Cardiac muscle cell (in vitro differentiated cells and primary cell): Measurements from ENCODE around the gene EGFL7. TPM values are rescaled to one million over a fixed set of nuclear protein-coding genes. Genes with fewer than 3 reads are reported as not detected.

Experiments
- DNase-seq, 2 donors: peaks; one replicate each; pipeline versions ENCODE4 v3.0.0 to v3.0.0-alpha.2; 2010 to 2017; ENCODE audit warnings: low read depth in 1 of 2, low spot score in 1 of 2
- H3K27ac ChIP-seq: fragments of 200-600 bp; sonication (generic); 2 replicates; pipeline ENCODE4 v1.5.1; 2016
- H3K27me3 ChIP-seq: fragments of 200-600 bp; sonication (generic); 2 replicates; pipeline ENCODE4 v1.6.0; 2016; ENCODE audit warnings: control low read depth
- H3K36me3 ChIP-seq: fragments of 200-600 bp; sonication (generic); 2 replicates; pipeline ENCODE4 v1.5.1; 2016; ENCODE audit warnings: control low read depth
- H3K4me1 ChIP-seq: fragments of 200-600 bp; sonication (generic); 2 replicates; pipeline ENCODE4 v1.8.1; 2017; ENCODE audit warnings: low read depth, mild to moderate bottlenecking, mixed run types
- H3K4me3 ChIP-seq: fragments of 200-600 bp; sonication (generic); 2 replicates; pipeline ENCODE4 v1.5.1; 2016; ENCODE audit warnings: mild to moderate bottlenecking
- H3K9me3 ChIP-seq: fragments of 200-600 bp; sonication (generic); 2 replicates; pipeline ENCODE4 v1.5.1; 2017; ENCODE audit warnings: low read depth, mild to moderate bottlenecking, control low read depth
- polyA plus RNA-seq: library from polyadenylated mRNA; unstranded; fragments of >200 nt; fragmentation: Nextera tagmentation; extraction: Ambion mirVana; gene quantifications from 2 replicates; pipeline ENCODE4 v1.2.1, GENCODE V29; 2016
- total RNA-seq: library from RNA; depleted of rRNA; stranded (reverse); fragments of >200 nt; gene quantifications from 2 replicates; pipeline ENCODE4 v1.2.3, GENCODE V29; 2016
- TF ChIP-seq, protein P1 (sequence below): IDR thresholded peaks from 2 replicates; pipeline ENCODE4 v1.5.1; 2012; ENCODE audit warnings: low read depth, mild to moderate bottlenecking, low read length

Gene EGFL7
- total and polyA plus RNA-seq, 2 experiments from 2014 or later: 50.9 to 82.9 TPM

DNA sequence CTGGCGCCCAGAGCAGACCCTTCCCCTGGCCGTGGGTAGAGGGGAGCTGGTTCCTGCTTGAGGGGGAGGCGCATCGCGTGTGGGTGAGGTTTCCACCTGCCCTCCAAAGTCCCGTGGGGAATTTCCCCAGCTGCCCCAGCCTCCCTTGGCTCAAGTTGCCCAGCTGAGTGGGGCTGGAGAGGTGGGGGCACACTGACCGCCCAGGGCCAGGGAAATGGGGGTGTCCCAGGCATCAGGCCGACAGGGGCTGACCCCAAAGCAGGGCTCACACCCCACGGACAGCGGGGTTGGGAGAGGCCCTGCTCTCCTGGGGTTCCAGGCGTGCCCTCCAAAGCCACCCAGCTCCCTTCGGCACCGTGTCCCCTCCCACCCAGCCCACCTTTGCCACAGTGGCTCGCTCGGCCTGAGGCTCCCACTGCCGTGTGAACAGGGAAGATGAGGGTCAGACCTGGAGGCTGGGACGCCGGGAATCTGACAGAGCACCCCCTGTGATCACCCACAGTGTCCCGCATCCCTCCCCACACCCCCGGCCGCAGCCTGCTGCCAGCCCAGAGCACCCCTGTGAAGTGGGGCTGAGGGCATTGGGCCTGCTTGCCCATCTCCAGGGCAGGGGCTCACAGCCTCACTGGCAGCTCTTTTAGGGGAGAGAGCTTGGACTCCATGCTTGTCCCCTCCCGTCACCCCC, 933 bp upstream of the EGFL7 start:
- H3K27ac ChIP-seq: no peak overlapping the region

DNA sequence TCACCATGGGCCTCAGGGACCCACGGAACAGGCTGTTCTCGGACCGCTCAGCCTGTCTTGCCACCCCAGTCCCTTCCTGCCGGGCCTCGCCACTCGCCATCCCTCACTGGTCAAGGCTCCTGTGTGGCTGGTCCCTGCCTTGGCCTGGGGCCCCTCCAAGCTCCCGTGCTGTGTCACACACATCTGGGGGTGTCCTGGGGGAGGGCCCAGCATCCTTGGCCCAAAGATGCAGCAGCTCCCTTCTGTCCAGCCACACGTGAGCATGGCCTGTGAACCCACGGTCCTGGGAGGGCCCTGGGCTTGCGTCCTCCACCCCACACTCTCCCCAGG, 425 bp upstream of the EGFL7 start:
- DNase-seq: no peak
- Histone ChIP-seq H3K27ac (no peak overlapping the region), H3K4me3 (no peak overlapping the region), H3K9me3 (no peaks in the 10 kb centered on the region), H3K4me1 (peaks cover 8% of the 10 kb centered on the region), H3K27me3 (no peaks in the 10 kb centered on the region), H3K36me3 (no peaks in the 10 kb centered on the region)
- TF ChIP-seq, protein P1, sequence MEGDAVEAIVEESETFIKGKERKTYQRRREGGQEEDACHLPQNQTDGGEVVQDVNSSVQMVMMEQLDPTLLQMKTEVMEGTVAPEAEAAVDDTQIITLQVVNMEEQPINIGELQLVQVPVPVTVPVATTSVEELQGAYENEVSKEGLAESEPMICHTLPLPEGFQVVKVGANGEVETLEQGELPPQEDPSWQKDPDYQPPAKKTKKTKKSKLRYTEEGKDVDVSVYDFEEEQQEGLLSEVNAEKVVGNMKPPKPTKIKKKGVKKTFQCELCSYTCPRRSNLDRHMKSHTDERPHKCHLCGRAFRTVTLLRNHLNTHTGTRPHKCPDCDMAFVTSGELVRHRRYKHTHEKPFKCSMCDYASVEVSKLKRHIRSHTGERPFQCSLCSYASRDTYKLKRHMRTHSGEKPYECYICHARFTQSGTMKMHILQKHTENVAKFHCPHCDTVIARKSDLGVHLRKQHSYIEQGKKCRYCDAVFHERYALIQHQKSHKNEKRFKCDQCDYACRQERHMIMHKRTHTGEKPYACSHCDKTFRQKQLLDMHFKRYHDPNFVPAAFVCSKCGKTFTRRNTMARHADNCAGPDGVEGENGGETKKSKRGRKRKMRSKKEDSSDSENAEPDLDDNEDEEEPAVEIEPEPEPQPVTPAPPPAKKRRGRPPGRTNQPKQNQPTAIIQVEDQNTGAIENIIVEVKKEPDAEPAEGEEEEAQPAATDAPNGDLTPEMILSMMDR: no peak

More for the DNA sequence above, 933 bp upstream of the EGFL7 start:
- DNase-seq: no peak
- H3K9me3 ChIP-seq: no peaks in the 10 kb centered on the region
- TF ChIP-seq, protein P1: no peak
- no peak overlapping the region for H3K4me3 ChIP-seq
- H3K27me3 ChIP-seq: no peaks in the 10 kb centered on the region
- H3K4me1 ChIP-seq: peaks cover 3% of the 10 kb centered on the region
- no peaks in the 10 kb centered on the region for H3K36me3 ChIP-seq

DNA sequence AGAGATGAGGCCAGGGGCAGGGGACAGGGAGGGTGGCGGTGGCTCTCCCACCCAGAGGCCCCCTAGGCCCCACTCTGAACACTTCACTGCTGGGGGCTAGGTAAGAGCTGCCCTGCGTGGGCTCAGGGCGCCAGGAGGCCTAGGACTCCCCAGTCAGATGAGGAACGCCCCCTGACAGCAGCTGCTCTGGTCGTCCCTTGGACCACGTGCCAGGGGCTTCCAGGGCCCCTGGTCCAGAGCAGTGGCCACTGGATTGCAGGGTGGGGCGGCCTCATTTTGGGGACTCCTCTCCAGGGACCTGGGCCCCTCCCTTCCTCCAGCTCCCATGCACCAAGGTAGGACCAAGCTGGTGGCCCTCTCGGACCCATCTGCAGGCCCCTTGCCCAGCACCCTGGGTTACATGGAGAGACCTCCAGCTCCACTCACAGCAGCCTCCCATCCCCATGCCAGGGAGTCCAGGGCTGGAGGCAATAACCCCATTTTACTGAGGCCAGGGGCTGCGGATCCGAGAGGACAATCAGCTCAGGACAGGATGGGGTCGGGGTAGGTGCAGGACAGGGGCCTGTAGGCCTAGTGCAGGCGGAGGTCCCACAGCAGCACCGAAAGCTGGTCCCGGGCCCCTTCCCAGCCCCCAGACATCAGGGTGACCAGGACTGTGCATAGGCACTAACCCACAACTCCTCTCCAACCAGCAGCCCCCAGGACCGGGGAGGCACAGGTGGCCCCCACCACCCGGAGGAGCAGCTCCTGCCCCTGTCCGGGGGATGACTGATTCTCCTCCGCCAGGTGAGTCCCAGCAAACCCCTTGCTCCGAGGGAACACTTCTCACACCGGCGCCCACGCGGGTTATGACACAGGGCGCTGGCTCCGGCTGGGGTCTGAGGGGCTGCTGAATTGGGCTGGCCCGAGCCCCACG, 1.5 kb downstream of the EGFL7 start:
- peaks cover 12% of the 10 kb centered on the region for H3K4me1 ChIP-seq
- TF ChIP-seq, protein P1: no peak

DNA sequence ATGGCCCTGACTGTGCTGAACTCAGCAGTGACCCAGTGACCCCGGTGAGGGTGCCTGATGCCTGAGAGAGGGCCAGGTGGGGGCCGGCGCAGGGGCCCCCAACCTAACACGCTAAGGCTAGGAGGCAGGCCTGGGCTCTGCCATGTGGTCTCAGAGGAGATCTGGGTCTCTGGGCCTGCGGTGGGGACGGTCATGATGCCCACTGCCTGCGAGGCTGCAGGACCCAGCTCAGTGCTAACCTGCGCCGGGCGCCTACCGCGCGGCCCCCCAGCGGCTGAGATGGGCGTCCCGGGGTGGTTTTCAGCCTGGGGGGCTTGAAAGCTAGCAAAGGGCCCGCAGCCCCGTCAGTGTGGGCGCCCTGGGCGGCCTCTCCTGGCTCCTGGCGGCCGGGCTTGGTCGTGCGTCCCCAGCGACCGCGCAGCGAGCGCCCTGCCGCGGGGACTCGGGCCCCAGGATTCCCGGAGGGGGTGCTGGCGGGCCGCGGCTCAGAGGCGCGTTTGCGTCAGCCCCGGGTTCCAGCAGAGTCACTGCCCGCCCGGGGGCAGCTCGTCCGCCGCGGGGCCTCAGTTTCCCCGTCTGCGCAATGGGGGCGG, 2.5 kb downstream of the EGFL7 start:
- Histone ChIP-seq H3K36me3 (no peaks in the 10 kb centered on the region), H3K27ac (no peak overlapping the region), H3K9me3 (no peaks in the 10 kb centered on the region), H3K4me3 (no peak overlapping the region), H3K27me3 (no peaks in the 10 kb centered on the region), H3K4me1 (peaks cover 12% of the 10 kb centered on the region)
- TF ChIP-seq, protein P1: peak; percentile 28
- DNase-seq: peak; percentile 35 to 49

More for the DNA sequence above, 1.5 kb downstream of the EGFL7 start:
- Histone ChIP-seq H3K27me3 (no peaks in the 10 kb centered on the region), H3K4me3 (no peak overlapping the region), H3K27ac (no peak overlapping the region), H3K36me3 (no peaks in the 10 kb centered on the region), H3K9me3 (no peaks in the 10 kb centered on the region)
- no peak for DNase-seq

DNA sequence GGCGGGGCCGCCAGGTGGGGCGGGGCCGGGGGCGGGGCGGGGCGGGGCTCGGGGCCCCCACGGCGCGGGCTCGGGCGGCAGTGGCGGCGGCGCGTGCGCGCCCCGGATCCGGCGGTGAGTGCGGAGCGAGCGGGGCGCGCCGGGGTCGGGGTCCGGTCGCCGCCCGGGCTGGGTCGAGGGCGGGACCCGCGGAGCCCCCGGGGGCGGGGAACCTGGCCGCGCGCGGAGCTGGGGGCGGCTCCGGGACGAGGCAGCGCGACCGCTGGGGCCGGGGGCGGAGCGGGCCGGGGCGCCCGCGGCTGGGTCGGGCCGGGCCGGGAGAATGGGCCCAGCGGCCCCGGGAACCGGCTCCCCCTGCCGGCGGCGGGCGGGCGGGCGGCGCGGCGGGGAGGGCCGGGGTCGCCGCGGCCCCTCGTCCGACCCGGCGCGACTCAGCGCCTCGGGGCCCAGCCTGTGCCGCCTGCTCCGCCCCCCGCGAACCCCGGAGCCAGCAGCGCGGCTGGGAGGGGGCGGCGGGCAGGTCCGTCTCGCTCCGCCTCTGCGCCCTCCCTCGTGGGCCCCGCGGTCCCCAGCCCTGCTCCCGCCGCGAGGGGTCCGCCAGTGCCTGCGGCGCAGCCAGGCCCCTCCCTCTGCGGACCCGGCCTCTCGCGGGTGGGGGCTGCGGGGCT, 3.1 kb downstream of the EGFL7 start:
- H3K27ac ChIP-seq: peak overlapping the region; percentile 26
- DNase-seq: peak in 1 of 2 donors; percentile 60
- TF ChIP-seq, protein P1: no peak
- H3K36me3 ChIP-seq: no peaks in the 10 kb centered on the region
- H3K4me3 ChIP-seq: peak overlapping the region; percentile 33
- no peaks in the 10 kb centered on the region for H3K27me3 ChIP-seq
- H3K4me1 ChIP-seq: peaks cover 12% of the 10 kb centered on the region
- H3K9me3 ChIP-seq: no peaks in the 10 kb centered on the region
